ENCODE results near the gene SDC1. TPM values are rescaled to one million over a fixed set of nuclear protein-coding genes. Genes with fewer than 3 reads are reported as not detected.

Gene SDC1
- total and polyA plus RNA-seq, 9 donors, result 0.62 to 9.1 (median 3.8) TPM

- no peaks in the 10 kb centered on the region for H3K4me1 ChIP-seq (ENCODE audit: insufficient read depth)
- intact Hi-C loops (cut with DNase I), result no loop called here
- DNase-seq, result no peak
- H3K36me3 ChIP-seq, result no peaks in the 10 kb centered on the region
- TF ChIP-seq EP300 (IDR thresholded peaks at IDR 0.05) (no peak), CTCF (IDR thresholded peaks at IDR 0.05) (no peak), POLR2A (IDR thresholded peaks at IDR 0.05) (no peak)
- no peaks in the 10 kb centered on the region for H3K9me3 ChIP-seq
- H3K27ac ChIP-seq, result no peak overlapping the region
- WGBS, 3 donors, result 87 to 91% (median 90%) methylated on average over 5 of the region's 5 CpGs
- H3K4me3 ChIP-seq, result no peak overlapping the region
- H3K27me3 ChIP-seq, result no peaks in the 10 kb centered on the region
These were observed 48.2 kb downstream of the SDC1 start for GRCh38 chr2:20176760-20177159.

GRCh38 chr2:20175931-20176330 is 49.0 kb downstream of the SDC1 start:
- no peaks in the 10 kb centered on the region for H3K36me3 ChIP-seq
- H3K27ac ChIP-seq, result no peak overlapping the region
- no peaks in the 10 kb centered on the region for H3K27me3 ChIP-seq
- H3K4me3 ChIP-seq, result no peak overlapping the region
- intact Hi-C loops (cut with DNase I), result no loop called here
- H3K4me1 ChIP-seq (ENCODE audit: insufficient read depth), result no peaks in the 10 kb centered on the region
- H3K9me3 ChIP-seq, result no peaks in the 10 kb centered on the region
- TF ChIP-seq CTCF (IDR thresholded peaks at IDR 0.05) (no peak), EP300 (IDR thresholded peaks at IDR 0.05) (no peak), POLR2A (IDR thresholded peaks at IDR 0.05) (no peak)
- WGBS, 3 donors, result 79 to 90% (median 84%) methylated on average over 3 of the region's 3 CpGs
- DNase-seq, result no peak

- Histone ChIP-seq H3K9me3 (no peaks in the 10 kb centered on the region), H3K27me3 (no peaks in the 10 kb centered on the region), H3K36me3 (no peaks in the 10 kb centered on the region), H3K4me3 (no peak overlapping the region), H3K27ac (no peak overlapping the region), H3K4me1 (ENCODE audit: insufficient read depth) (no peaks in the 10 kb centered on the region)
- intact Hi-C loops (cut with DNase I), result no loop called here
- WGBS, 3 donors, result 90 to 92% (median 90%) methylated on average over 8 of the region's 8 CpGs
- TF ChIP-seq EP300 (IDR thresholded peaks at IDR 0.05) (no peak), POLR2A (IDR thresholded peaks at IDR 0.05) (no peak), CTCF (IDR thresholded peaks at IDR 0.05) (no peak)
- no peak for DNase-seq
These were observed 49.7 kb downstream of the SDC1 start for GRCh38 chr2:20175267-20175666.

- DNase-seq, result no peak
- Histone ChIP-seq H3K4me3 (no peak overlapping the region), H3K9me3 (no peaks in the 10 kb centered on the region), H3K36me3 (no peaks in the 10 kb centered on the region), H3K27me3 (no peaks in the 10 kb centered on the region), H3K27ac (no peak overlapping the region), H3K4me1 (ENCODE audit: insufficient read depth) (no peaks in the 10 kb centered on the region)
- WGBS, 3 donors, result 95 to 98% (median 97%) methylated on average over 2 of the region's 2 CpGs
- TF ChIP-seq EP300 (IDR thresholded peaks at IDR 0.05) (no peak), CTCF (IDR thresholded peaks at IDR 0.05) (no peak), POLR2A (IDR thresholded peaks at IDR 0.05) (no peak)
- intact Hi-C loops (cut with DNase I), result no loop called here
These were observed 50.5 kb downstream of the SDC1 start for GRCh38 chr2:20174410-20174809.

All from ovary (tissue), 9 donors.